ENCODE measurements around the gene TRIL.

DNA sequence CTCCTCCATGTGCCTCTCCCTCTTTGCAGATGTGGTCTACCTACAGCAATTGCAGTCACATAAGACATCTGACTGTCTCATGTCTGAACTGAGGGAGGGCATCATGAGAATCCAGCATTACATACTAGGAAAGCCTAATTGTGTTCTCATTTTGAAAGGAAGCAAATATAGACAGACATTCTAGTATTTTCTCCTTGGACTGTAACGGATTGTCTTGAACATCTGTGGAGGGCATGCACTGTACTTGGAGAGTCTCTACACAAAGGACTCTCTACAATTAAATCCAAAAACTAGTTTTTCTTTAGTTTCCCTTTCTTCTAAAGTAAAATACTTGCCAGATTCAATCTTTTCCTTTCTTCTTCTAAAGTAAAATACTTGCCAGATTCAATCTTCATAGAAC, 34.7 kb upstream of the TRIL start:
- TF ChIP-seq, protein P1, sequence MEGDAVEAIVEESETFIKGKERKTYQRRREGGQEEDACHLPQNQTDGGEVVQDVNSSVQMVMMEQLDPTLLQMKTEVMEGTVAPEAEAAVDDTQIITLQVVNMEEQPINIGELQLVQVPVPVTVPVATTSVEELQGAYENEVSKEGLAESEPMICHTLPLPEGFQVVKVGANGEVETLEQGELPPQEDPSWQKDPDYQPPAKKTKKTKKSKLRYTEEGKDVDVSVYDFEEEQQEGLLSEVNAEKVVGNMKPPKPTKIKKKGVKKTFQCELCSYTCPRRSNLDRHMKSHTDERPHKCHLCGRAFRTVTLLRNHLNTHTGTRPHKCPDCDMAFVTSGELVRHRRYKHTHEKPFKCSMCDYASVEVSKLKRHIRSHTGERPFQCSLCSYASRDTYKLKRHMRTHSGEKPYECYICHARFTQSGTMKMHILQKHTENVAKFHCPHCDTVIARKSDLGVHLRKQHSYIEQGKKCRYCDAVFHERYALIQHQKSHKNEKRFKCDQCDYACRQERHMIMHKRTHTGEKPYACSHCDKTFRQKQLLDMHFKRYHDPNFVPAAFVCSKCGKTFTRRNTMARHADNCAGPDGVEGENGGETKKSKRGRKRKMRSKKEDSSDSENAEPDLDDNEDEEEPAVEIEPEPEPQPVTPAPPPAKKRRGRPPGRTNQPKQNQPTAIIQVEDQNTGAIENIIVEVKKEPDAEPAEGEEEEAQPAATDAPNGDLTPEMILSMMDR (conservative IDR thresholded peaks at IDR 0.05), result no peak
- TF ChIP-seq ZFX (IDR thresholded peaks at IDR 0.05), result no peak

All from C4-2B (cell line).